Measurements from ENCODE around the gene BEX1. TPM values are rescaled to one million over a fixed set of nuclear protein-coding genes. Genes with fewer than 3 reads are reported as not detected.

The BEX1 gene
- total and polyA plus RNA-seq, 2 of the 8 experiments (the other 6 are each of a cell fraction or from before 2014, with no cell fraction given) = 61.0 to 75.2 TPM

DNA sequence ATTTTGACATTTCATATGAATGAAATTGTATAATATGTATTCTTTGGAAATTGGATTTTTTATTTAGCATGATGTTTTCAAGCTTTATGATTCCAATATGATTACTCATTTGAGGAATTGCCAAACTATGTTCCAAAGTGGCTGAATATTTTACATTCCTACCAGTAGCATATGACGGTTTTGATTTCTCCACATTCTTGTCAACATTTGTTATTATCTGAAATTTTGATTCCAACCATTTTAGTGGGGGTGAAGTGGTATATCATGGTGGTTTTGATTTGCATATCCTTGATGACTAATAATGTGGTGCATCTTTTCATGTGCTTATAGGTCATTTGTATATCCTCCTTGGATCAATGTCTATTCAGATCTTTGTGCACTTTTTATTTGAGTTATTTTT lies 2.6 kb upstream of the BEX1 start:
- no peaks in the 10 kb centered on the region for H3K79me2 ChIP-seq (ENCODE audit: control insufficient read depth in 1 of 2, insufficient read depth in 2 of 2, low read length in 2 of 2)
- H4K8ac ChIP-seq (ENCODE audit: extremely low read depth, insufficient read depth, low read length) = no peak overlapping the region
- H2BK5ac ChIP-seq (ENCODE audit: low read depth, low read length) = no peak overlapping the region
- no peak overlapping the region for H3K9ac ChIP-seq (replicated peaks in 1 of 4; ENCODE audit: extremely low read depth in 1 of 4, low read depth in 3 of 4, low read length in 3 of 4)
- H2BK12ac ChIP-seq (ENCODE audit: low read depth, low read length) = no peak overlapping the region
- H3K56ac ChIP-seq (replicated peaks; ENCODE audit: insufficient read length, low read depth, low read length) = no peak overlapping the region
- no peak for FAIRE-seq
- H2AFZ ChIP-seq (ENCODE audit: low read length) = no peak overlapping the region
- H4K91ac ChIP-seq (replicated peaks; ENCODE audit: insufficient read length, low read length) = no peak overlapping the region
- no peak for DNase-seq (ENCODE audit: low read depth in 1 of 2, low spot score in 2 of 2)
- H3K4me2 ChIP-seq (ENCODE audit: insufficient read depth in 1 of 2, low read depth in 2 of 2, low read length in 2 of 2) = no peak overlapping the region
- CTCF ChIA-PET (ENCODE audit: partially characterized antibody) = no interaction called here
- no peak overlapping the region for H3K4me3 ChIP-seq (ENCODE audit: extremely low read depth in 1 of 4, insufficient read depth in 2 of 4, low read depth in 3 of 4, low read length in 4 of 4)
- H3K23me2 ChIP-seq (ENCODE audit: low read depth, low read length) = no peaks in the 10 kb centered on the region; the same call in 1 of the 2 replicates
- WGBS, 2 experiments (ENCODE audit: extremely low coverage in 1 of 2, insufficient coverage in 1 of 2, insufficient read length in 1 of 2, insufficient replicate concordance in 2 of 2, low coverage in 1 of 2, low lambda C conversion rate in 2 of 2, missing lambda C conversion rate in 1 of 2) = 78% methylated on average over 1 of the region's 1 CpG; no CpG with 5 or more reads in 1 of the 2 experiments
- peaks cover 0 to 3% (median 0%) of the 10 kb centered on the region in 4 experiments; a peak in 1 of 7 replicates for H3K4me1 ChIP-seq (replicated peaks in 1 of 4; ENCODE audit: control insufficient read depth in 3 of 4, insufficient read depth in 4 of 4, low read length in 3 of 4)
- H3K14ac ChIP-seq (ENCODE audit: insufficient read length) = no peak overlapping the region
- no peak overlapping the region for H2BK120ac ChIP-seq (replicated peaks; ENCODE audit: low read depth, low read length)
- no peak overlapping the region for H2BK20ac ChIP-seq (ENCODE audit: low read length)
- H3K23ac ChIP-seq (ENCODE audit: insufficient read length) = no peak overlapping the region
- no peak overlapping the region for H2AK5ac ChIP-seq (ENCODE audit: low read depth, low read length)
- H3K27me3 ChIP-seq (replicated peaks in 1 of 4; ENCODE audit: control insufficient read depth in 3 of 4, extremely low read depth in 1 of 4, insufficient read depth in 3 of 4, low read length in 3 of 4) = no peaks in the 10 kb centered on the region
- POLR2A ChIA-PET (ENCODE audit: partially characterized antibody) = interaction anchor here (1.3 kb wide), 1 partner anchor 51 kb away, joined by 3 read pairs; no protein-coding TSS in a partner anchor
- H3K27ac ChIP-seq (ENCODE audit: low read depth, low read length) = no peak overlapping the region
- H3K4ac ChIP-seq (replicated peaks; ENCODE audit: insufficient read length, low read depth, low read length) = no peak overlapping the region
- TF ChIP-seq SIN3A (conservative IDR thresholded peaks at IDR 0.05 in 1 of 2, IDR thresholded peaks at IDR 0.05 in 1 of 2; ENCODE audit: low read depth in 1 of 2, low read length in 2 of 2) (no peak), MAFK (IDR thresholded peaks at IDR 0.05; ENCODE audit: low read depth, low read length) (no peak), TAF7 (optimal IDR thresholded peaks at IDR 0.05; ENCODE audit: borderline replicate concordance, low read depth, low read length) (no peak), GTF2F1 (IDR thresholded peaks at IDR 0.05; ENCODE audit: borderline replicate concordance, low read depth, low read length) (no peak)
- TF ChIP-seq, protein P1, sequence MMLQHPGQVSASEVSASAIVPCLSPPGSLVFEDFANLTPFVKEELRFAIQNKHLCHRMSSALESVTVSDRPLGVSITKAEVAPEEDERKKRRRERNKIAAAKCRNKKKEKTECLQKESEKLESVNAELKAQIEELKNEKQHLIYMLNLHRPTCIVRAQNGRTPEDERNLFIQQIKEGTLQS (IDR thresholded peaks at IDR 0.05; ENCODE audit: insufficient read depth, low read depth, low read length) = no peak
- no peak overlapping the region for H3K18ac ChIP-seq (ENCODE audit: extremely low read depth, low read length)
- no peaks in the 10 kb centered on the region for H4K20me1 ChIP-seq (replicated peaks in 1 of 2; ENCODE audit: control insufficient read depth in 1 of 2, insufficient read depth in 2 of 2, low read length in 2 of 2)
- no peak overlapping the region for H4K5ac ChIP-seq (ENCODE audit: insufficient read length, low read depth, low read length)
- H3K9me3 ChIP-seq (ENCODE audit: insufficient read depth in 2 of 2, low read depth in 1 of 2, low read length in 1 of 2) = no peaks in the 10 kb centered on the region
- no peaks in the 10 kb centered on the region for H3K79me1 ChIP-seq (ENCODE audit: low read depth, low read length)
- no peak overlapping the region for H2BK15ac ChIP-seq (ENCODE audit: low read length)
- no peaks in the 10 kb centered on the region; a peak in 1 of 8 replicates for H3K36me3 ChIP-seq (ENCODE audit: control insufficient read depth in 2 of 4, insufficient read depth in 4 of 4, low read length in 3 of 4)

All from H1 (cell line).